ENCODE data around the gene PKIB.

Gene PKIB

DNA sequence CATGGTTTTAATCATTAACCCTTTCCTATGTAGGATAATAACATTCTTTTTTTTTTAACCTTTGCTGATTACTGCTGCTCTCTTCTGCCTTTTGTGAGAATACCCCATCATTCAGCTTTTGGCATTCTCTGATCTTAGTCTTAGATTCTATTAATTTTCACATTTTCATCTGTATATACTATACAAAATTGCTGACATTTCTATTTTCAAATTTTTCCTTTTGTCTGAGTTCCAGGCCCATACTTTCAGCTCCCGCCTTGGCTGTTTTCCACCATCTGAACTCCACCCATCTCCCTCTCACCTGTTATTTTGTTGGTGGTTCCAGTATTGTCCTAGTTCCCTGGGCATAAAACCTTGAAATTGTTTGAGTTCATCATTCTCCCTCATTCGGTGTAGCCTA, 59.2 kb downstream of the PKIB start:
- no peak for DNase-seq (ENCODE audit: low spot score)

DNA sequence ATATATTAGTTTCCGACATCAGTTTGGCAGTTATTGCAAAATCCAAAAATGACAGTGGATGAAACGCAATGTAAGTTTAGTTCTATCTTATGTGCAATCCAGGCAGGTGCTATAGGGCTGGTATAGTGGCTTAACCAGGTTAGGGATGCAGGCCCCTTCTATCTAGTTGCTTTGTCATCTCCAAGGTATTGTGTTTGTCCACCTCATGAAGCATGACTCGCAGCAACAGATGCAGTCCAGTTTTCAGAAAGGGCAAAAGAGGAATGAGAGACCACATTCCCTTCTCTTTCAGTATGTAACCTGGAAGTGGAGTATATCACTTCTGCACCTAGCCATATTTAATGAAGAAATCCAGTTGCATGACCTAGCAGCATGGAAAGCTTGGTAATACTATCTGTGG, 59.7 kb downstream of the PKIB start:
- DNase-seq (ENCODE audit: low spot score): no peak

DNA sequence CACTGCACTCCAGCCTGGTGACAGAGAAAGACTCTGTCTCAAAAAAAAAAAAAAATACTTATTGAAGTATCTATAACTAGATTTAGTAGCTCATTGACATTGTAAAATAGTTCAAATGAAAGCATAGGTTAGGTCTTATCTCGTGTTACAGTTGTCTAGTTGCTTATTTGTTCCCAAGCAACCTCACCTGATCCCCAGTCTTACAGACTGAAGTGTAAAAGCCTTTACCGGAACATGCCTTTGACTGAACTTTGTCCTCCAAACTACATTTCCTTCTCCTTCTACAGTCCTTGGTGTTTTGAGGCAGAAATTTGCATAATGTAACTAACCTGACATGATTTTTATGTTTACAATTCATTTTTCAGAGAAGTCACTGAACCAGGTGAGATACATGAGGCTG, 61.0 kb downstream of the PKIB start:
- DNase-seq (ENCODE audit: low spot score): no peak

DNA sequence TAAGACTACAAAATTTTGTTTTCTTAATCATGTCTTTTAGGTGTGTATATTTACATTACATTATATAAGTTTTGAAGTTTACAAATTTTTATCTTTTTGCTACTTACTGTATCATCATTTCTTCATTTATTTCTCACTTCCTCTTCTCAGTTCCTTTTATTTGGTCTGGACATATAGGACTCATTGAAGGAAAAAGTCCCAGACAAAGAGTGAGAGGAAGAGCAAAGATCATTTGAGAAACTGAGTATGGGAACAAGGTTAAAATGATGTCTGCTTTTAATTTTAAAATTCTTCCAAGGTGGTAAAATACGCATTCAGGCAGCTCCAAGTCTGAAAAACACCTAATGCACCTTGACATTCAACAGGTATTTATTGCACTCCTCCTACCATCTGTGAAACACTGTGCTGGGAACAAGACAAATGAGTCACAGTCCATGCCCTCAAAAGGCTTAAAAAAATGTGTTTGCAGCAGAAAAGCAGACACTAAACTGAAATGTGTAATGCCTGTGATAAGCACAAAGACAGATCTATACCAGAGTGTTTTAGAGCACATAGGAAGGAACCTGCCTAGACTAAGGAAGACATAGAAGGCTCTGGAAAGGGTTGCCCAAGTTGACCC, 63.2 kb downstream of the PKIB start:
- DNase-seq (ENCODE audit: low spot score): no peak

DNA sequence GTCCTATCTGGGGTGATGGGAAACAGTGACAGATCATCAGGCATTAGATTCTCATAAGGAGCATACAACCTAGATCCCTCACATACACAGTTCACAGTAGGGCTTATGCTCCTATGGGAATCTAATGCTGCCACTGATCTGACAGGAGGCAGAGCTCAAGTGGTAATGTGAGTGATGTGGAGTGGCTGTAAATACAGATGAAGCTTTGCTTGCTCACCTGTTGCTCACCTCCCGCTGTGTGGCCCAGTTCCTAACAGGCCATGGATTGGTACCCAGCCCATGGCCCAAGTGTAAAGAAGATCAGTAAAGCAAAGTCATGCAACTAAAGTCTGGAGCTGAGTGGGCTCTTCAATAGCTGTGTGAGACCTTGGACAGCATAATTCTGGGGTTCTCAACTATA, 65.9 kb downstream of the PKIB start:
- DNase-seq (ENCODE audit: low spot score): no peak

DNA sequence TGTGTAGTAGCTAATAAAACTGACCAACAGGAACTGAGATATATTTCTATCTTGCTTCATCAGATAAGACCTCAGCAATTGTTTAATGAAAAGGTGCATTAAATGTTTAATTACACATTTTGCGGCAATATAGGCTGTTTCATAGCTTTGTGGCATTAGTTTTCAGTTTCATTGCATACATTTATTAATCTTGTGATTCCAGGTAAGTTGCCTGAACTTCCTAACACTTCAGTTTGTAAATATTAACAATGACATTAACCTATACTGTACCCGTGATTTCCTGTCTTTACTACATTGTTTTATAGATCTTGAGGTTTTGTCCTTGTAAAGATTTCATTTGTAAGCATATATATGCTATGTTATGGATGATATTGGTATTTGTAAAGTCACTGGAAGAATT, 66.5 kb downstream of the PKIB start:
- no peak for DNase-seq (ENCODE audit: low spot score)

DNA sequence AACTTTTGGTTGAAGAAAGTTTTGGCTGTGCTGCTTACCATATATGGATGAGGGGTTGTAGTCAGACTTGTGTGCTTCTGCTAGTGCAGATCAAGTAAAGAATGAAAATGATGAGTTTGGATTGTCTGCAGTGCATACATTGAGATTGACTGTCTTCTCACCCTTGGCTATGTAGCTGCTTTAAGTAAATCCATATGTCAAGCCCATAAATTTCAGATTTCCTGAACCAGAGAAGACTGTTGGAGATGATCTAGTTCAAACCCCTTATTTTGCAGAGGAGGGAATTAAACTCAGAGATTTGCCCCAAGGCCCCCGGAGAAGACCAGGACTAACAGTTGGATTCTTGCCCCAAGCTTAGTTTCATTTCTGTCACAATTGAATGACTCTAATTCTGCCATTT, 67.2 kb downstream of the PKIB start:
- DNase-seq (ENCODE audit: low spot score): no peak

DNA sequence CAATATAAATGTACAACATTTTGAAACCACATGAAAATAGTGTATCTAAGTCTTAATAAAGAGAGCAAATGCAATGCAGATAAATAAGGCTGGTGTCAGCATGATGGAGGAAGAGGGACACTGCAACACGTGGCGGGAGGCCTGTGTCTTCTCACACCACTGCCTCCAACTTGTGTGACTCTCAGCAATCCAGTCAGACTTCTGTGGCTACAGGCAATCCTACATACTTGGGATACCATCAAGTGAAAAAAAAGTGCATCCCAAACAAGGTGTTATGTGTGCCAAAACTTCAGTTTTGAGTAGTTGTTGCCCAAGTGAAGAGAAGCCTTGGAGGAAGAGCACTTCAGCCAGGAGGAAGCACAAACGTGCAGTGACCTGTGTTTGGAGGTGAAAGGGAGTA, 68.6 kb downstream of the PKIB start:
- DNase-seq (ENCODE audit: low spot score): no peak

DNA sequence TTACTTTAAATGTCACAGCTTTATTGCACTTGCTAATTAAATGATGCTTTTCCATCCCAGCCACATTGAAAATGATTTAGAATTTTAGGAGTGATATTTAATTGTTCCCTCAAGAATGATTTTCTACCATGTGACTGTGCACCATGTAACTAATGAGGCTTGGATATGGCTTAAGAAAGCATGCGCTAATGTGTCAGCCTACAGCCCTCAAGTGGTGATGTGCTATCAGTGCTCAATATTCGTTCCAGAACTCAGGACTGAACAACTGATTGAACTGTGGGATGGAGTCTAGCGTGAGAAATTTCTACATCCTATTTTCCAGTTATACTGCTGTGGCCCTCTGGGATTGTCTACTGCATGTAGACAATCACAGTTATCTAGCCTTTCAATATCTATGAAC, 71.5 kb downstream of the PKIB start:
- no peak for DNase-seq (ENCODE audit: low spot score)

DNA sequence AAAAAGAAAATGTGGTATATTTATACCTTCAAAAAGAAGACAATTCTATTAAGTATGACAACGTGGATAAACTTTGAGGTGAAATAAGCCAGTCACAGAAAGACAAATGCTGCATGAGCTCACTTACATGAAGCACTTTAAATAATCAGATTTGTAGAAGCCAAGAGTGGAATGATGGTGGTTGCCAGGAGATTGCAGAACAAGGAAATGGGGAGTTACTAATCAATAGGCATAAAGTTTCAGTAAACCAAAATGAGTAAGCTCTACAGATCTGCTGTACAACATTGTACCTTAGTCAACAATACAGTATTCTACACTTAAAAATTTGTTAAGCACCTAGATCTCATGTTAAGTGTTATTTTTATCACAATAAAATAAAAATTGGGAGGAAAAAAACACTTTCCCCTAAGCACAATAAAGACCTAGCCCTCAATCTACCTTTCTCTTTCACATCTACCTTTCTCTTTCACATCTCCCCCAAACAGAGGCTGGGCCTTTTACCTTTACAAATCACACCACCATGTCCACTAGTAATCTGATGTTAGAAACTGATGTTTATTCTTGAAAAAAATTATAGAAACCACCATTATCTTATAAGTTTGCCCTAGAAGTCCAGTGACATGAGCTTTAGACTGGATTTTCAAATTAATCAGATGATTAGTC, 73.9 kb downstream of the PKIB start:
- DNase-seq (ENCODE audit: low spot score): no peak

DNA sequence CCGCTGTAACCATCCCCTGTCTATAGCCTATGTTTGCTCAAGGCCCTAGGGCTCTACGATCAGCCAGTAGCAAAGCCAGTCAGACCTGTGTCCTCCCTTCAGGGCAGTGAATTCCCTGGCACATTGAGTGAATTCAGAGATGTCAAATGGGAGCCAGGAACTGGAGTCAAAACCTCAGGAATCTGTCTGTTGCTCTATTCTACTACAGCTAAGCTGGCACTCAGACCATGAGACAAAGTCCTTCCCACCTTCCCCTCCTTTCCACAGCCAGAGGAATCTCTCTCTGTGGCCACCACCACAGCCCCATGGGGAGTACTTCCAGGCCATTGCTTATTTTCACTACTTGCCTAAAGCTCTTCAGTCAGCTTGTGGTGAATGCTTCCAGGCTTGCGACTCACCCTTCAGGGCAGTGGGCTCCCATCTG, 82.0 kb downstream of the PKIB start:
- no peak for DNase-seq (ENCODE audit: low spot score)

DNA sequence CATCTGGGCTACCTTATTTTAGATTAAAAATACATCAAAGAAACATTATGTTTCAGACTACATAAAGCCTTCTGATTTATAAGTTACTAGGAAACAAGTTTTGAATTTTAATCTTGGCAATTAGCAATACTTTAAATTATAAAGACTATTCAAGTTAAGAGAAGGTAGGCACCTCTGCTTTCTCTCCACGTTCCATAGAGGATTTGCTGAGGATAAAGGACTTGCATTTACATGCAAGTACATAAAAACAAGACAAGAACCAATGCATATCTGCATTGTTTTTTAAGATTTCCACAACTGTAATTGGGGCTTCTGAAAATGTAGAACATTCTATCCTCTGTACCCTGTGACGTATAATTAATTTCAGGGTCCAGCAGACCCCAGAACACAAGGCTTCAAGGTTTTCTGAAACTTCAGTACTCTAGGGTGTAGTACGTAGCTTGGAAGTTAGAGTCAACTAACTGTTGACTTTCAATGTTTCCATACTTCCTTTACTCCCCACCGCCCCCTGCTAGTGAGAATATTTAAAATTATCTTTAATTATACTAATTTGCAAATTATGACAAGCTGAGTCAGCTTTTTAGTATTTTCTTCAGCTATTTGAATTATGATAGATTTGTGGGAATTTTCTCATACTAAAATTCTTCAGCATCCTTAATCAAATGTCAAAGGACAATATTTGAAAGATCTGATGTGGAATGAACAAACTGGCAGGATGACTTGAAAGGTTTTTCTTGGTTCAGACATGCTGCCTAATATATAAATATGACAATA, 82.8 kb downstream of the PKIB start:
- DNase-seq (ENCODE audit: low spot score): no peak

DNA sequence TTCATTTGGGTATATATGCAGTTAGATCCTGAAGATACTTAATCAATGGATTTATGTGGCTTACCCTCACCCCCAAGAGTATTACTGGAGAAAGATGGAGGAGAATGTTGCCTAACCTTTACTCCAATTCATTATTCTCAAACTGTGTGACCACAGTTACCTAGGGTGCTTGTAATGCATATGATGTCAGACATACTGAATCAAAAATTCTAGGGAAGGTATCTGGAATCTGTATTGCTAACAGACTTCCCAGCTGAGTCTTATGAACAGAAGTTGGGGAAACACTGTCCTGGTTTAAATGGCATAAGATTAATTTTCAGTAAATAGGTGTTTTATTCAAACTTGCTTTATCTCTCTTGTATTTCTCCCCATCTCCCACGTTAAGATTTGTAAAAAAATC, 83.9 kb downstream of the PKIB start:
- no peak for DNase-seq (ENCODE audit: low spot score)

DNA sequence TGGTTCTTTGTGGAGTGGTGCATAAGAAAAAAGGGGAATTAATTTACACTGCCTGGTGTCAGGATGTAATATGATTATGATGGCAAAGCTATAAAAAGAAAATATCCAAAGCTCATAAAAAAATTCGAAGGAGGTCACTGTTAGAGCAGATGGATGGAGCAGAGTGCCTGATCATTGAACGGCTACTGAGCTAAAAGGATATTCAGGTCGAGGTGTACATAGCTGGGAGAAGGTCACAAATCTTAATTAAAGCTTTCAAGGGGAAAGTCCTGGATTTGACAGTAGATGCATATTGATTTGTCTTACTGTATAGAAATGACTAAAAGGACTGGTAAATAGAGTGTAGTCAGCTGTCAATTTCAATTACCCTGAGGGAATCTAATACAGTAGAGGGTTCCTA, 84.4 kb downstream of the PKIB start:
- DNase-seq (ENCODE audit: low spot score): no peak

DNA sequence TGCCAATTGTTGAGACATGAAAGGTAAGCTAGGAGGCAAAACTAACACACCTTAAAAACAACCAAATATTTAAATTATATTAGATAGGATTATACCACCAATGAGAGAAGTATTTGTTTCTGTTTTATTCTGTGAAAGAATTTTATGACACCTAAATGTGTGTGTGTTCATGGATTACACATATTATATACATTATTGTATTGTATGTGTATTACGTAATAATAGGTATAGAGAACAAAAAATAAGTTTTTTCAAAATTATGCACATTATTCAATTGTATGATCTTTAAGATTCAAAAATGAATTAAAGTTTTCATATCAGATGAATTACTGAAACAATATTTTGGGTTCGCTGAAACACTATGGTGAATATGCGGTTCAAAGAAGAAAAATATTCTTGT, 85.0 kb downstream of the PKIB start:
- DNase-seq (ENCODE audit: low spot score): no peak

DNA sequence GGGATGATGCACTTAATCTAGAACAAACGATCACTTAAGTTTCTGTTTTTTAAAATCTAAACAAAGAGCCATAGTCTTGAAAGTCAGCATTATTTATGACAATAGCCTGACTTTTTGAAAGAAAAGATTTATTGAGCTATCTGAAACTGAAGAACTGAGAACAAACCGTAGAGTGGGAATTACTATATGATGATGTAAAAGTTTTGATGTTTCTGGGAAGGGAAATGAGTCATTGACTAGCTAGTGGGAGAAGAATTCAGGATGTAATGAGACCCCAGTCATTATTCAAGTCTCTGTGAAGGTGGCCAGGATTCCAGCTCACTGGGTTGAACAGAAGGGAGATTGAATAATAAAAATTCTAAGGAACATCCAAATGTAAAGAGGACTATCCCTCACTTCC, 85.9 kb downstream of the PKIB start:
- DNase-seq (ENCODE audit: low spot score): no peak

DNA sequence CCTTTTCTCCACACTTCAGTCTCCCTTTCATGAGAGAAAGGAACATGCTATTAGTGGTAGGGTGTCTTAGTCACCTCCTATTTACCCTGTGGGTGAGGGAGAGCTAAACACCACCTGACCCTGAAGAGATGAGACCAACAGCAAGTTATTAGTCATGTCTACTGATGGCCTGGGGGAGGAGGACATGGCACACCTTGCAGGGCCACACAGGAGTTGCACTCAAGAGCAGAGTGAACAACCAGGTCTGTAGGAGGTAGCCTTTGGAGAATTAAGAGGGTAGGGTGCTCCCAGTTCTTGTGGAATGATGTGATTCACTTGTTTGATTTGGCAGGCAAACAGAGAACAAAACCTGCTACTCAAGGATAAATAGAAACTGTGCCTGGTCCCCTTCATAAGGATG, 86.6 kb downstream of the PKIB start:
- no peak for DNase-seq (ENCODE audit: low spot score)

DNA sequence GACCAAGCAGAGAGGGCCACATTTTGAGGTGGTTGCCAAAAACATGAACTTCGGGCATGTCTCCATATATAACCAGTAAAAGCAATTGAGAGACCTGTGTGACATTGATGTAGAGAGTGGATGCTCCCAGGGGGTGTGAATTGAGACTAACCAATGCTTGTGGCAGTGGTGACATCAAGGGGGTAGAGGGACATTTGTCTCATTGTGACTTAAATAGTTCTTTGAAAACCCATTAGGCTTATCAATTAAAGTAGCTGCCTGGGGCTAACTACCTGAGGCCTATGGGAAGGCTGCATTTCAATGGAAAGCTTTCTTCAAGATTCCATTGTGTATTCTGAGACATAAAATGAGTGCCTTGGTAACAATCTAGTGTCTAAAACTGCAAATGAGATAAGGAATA, 87.3 kb downstream of the PKIB start:
- no peak for DNase-seq (ENCODE audit: low spot score)

DNA sequence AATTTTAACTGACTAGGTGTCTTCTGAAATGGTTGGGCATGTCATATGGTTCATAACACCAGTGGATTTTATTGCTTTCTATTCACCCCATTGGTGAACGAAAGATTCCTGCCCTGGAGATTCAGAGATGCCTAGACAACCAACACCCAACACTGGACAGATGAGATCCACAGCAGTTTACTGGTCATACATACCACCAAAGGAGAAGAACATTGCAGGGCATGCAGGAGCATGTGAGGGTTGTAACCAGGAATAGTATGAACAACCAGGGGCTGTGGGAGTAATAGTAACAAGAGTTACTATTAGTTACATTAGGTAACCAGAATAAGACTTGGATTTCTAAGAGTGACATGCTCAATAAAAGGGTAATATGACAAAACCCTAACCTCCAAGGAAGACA, 91.5 kb downstream of the PKIB start:
- no peak for DNase-seq (ENCODE audit: low spot score)

DNA sequence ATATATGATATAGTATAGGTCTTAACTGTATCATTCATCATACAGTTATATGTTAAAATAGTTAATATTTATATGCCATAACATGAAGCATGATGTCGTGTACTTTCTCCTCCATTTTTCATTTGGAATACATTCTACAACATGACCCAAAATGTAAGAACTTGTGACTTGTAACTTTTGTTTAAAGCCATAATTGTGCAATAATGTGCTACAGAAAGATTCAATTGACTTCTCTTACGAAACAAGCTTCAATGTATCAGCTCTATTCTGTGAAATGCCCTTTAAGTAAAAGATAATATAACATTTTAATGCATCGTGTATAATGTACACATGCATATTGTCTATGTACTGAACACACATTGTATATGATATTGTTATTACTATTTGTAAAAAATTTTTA, 92.6 kb downstream of the PKIB start:
- DNase-seq (ENCODE audit: low spot score): no peak

DNA sequence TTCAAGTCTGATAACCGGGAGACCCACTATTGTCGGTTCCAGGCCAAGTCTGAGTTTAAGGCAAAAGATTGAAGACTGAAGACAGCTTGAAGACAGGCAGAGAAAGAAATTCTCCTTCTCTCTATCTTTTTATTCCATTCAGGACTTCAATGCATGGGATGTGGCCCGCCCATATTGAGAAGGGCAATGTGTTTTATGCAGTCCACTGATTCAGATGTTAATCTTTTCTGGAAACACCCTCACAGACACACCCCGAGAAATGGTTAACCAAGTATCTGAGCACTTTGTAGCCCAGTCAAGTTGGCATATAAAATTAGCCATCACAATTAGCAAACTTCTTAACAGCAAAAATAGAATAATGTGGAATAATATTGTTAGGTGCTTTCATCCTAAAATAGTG, 93.9 kb downstream of the PKIB start:
- no peak for DNase-seq (ENCODE audit: low spot score)

DNA sequence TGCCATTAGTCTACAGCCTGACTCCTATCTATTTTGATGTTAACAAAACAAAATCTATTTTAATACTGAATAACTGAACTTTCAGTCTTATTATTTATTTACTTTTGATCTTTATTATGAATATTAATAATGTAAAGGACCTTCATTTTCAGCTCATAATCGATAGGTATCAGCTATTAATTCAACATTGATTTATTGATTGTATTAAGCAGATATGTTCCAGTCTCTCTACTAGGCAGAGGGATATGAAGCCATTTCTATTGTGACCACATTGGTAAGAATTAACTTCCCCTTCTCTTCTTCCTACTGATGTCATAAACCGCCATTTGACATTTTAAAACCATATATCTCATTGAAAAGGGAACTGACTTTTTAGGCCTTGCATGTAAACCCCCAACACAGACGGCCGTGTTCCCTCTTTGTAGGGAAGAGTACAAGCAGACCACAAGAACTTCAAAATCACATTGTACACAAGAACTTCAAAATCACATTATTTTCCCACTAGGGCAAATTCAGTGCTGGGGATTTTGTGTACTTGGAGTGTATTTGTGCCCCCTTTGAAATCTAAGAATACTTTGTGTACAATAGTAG, 99.8 kb downstream of the PKIB start:
- DNase-seq (ENCODE audit: low spot score): no peak

DNA sequence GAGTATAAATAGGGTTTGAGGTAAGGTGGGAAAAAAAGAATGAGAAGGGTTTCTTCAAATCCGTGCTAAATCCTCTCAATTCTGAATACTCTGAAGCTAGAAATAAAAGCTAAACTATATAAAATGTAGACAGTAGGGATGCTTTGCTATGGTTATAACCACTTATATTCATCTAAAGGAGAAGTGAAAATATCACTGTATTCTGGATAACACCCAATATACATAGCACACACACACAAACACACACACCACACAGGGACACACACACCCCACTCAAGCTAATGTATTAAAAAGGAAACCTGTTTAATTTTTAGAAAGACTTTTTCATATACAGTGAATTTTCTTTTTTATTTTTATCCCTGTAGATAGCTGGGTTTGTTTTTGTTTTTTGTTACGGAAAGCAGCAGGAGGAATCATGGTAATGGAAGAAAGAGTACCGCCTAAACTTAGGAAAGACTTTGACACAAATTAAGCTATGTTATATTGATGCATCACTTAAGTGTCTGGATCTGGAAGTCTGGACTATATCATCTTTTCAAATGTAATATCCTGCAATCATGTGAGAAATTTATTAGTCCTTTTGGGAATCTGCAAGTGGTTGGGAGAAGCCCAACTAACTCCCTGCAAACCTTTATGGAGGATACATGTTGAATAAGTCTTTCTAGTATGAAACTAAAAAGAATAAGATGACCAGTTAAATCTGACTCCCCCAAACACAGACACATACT, 100.9 kb downstream of the PKIB start:
- no peak for DNase-seq (ENCODE audit: low spot score)
